ENCODE measurements around the gene DLG2.

GRCh38 chr11:85666687-85667086, 39.5 kb upstream of the DLG2 start:
- no peak for TF ChIP-seq POLR2A (conservative IDR thresholded peaks at IDR 0.05)
- TF ChIP-seq E2F3 (CRISPR knock-in tag; IDR thresholded peaks at IDR 0.05), result no peak
- TF ChIP-seq RCOR1 (IDR thresholded peaks at IDR 0.05; ENCODE audit: borderline replicate concordance in 1 of 2, low read depth in 2 of 2, low read length in 2 of 2), result no peak
- TF ChIP-seq CEBPB (tag; IDR thresholded peaks at IDR 0.05), result no peak
- TF ChIP-seq, protein P1, sequence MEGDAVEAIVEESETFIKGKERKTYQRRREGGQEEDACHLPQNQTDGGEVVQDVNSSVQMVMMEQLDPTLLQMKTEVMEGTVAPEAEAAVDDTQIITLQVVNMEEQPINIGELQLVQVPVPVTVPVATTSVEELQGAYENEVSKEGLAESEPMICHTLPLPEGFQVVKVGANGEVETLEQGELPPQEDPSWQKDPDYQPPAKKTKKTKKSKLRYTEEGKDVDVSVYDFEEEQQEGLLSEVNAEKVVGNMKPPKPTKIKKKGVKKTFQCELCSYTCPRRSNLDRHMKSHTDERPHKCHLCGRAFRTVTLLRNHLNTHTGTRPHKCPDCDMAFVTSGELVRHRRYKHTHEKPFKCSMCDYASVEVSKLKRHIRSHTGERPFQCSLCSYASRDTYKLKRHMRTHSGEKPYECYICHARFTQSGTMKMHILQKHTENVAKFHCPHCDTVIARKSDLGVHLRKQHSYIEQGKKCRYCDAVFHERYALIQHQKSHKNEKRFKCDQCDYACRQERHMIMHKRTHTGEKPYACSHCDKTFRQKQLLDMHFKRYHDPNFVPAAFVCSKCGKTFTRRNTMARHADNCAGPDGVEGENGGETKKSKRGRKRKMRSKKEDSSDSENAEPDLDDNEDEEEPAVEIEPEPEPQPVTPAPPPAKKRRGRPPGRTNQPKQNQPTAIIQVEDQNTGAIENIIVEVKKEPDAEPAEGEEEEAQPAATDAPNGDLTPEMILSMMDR (IDR thresholded peaks at IDR 0.05 in 2 of 3, conservative IDR thresholded peaks at IDR 0.05 in 1 of 3; ENCODE audit: insufficient read depth in 2 of 3, low read depth in 1 of 3, low read length in 3 of 3), result no peak
- no peak for TF ChIP-seq SPI1 (IDR thresholded peaks at IDR 0.05; ENCODE audit: borderline replicate concordance, low read depth, low read length)
- TF ChIP-seq YBX1 (IDR thresholded peaks at IDR 0.05), result no peak
- no peak for TF ChIP-seq FOXA1 (IDR thresholded peaks at IDR 0.05; ENCODE audit: borderline replicate concordance)

All from K562 (cell line).